ENCODE data around the gene ELF3. TPM values are rescaled to one million over a fixed set of nuclear protein-coding genes. Genes with fewer than 3 reads are reported as not detected.
"Not testable (repeated sequence)": the region's sequence is repeated elsewhere in the genome, so short reads cannot be mapped to it uniquely, and the experiment has no call there.

The ELF3 gene
- total RNA-seq, 4 donors from 2014 or later: 1.0 to 67.7 (median 2.0) TPM

GRCh38 chr1:202056644-202057334, 46.4 kb downstream of the ELF3 start:
- Histone ChIP-seq H3K36me3 (no peaks in the 10 kb centered on the region), H3K9me3 (no peaks in the 10 kb centered on the region), H3K4me1 (no peaks in the 10 kb centered on the region), H3K27me3 (no peaks in the 10 kb centered on the region), H3K4me3 (no peak overlapping the region), H3K27ac (no peak overlapping the region)
- TF ChIP-seq CTCF (IDR thresholded peaks at IDR 0.05) (no peak), POLR2A (IDR thresholded peaks at IDR 0.05) (no peak)
- intact Hi-C loops (cut with DNase I; ENCODE audit: low total_unique reads): no loop called here
- no peak for DNase-seq

GRCh38 chr1:202057335-202057704, 46.9 kb downstream of the ELF3 start:
- H3K4me1 ChIP-seq; H3K27me3 ChIP-seq; H3K36me3 ChIP-seq; H3K9me3 ChIP-seq; DNase-seq; H3K4me3 ChIP-seq; H3K27ac ChIP-seq; intact Hi-C loops (cut with DNase I; ENCODE audit: low total_unique reads): not testable (repeated sequence)

- no peaks in the 10 kb centered on the region for H3K27me3 ChIP-seq
- H3K27ac ChIP-seq: no peak overlapping the region
- no peaks in the 10 kb centered on the region for H3K36me3 ChIP-seq
- H3K4me1 ChIP-seq: no peaks in the 10 kb centered on the region
- no peaks in the 10 kb centered on the region for H3K9me3 ChIP-seq
- intact Hi-C loops (cut with DNase I; ENCODE audit: low total_unique reads): no loop called here
- H3K4me3 ChIP-seq: no peak overlapping the region
- TF ChIP-seq CTCF (IDR thresholded peaks at IDR 0.05) (no peak), POLR2A (IDR thresholded peaks at IDR 0.05) (no peak)
- no peak for DNase-seq
Measured at GRCh38 chr1:202058001-202058908, 47.9 kb downstream of the ELF3 start.

GRCh38 chr1:202061055-202061454, 50.7 kb downstream of the ELF3 start:
- Histone ChIP-seq H3K36me3 (no peaks in the 10 kb centered on the region), H3K4me3 (no peak overlapping the region), H3K27ac (no peak overlapping the region), H3K27me3 (no peaks in the 10 kb centered on the region), H3K9me3 (no peaks in the 10 kb centered on the region), H3K4me1 (no peaks in the 10 kb centered on the region)
- DNase-seq: no peak
- intact Hi-C loops (cut with DNase I; ENCODE audit: low total_unique reads): no loop called here
- no peak for TF ChIP-seq POLR2A (IDR thresholded peaks at IDR 0.05)

- H3K4me3 ChIP-seq; H3K9me3 ChIP-seq; intact Hi-C loops (cut with DNase I; ENCODE audit: low total_unique reads); H3K27ac ChIP-seq; DNase-seq; H3K27me3 ChIP-seq; H3K4me1 ChIP-seq; H3K36me3 ChIP-seq: not testable (repeated sequence)
Measured at GRCh38 chr1:202061787-202062186, 51.4 kb downstream of the ELF3 start.

- DNase-seq; H3K27me3 ChIP-seq; H3K27ac ChIP-seq; H3K9me3 ChIP-seq; H3K36me3 ChIP-seq; H3K4me3 ChIP-seq; H3K4me1 ChIP-seq; intact Hi-C loops (cut with DNase I; ENCODE audit: low total_unique reads): not testable (repeated sequence)
Measured at GRCh38 chr1:202062636-202063035, 52.2 kb downstream of the ELF3 start.

- Histone ChIP-seq H3K36me3 (no peaks in the 10 kb centered on the region), H3K4me3 (no peak overlapping the region), H3K27ac (no peak overlapping the region), H3K4me1 (no peaks in the 10 kb centered on the region), H3K9me3 (no peaks in the 10 kb centered on the region), H3K27me3 (no peaks in the 10 kb centered on the region)
- TF ChIP-seq CTCF (IDR thresholded peaks at IDR 0.05): no peak
- TF ChIP-seq POLR2A (IDR thresholded peaks at IDR 0.05): no peak
- no peak for DNase-seq
- intact Hi-C loops (cut with DNase I; ENCODE audit: low total_unique reads): no loop called here
Measured at GRCh38 chr1:202063093-202063492, 52.7 kb downstream of the ELF3 start.

GRCh38 chr1:202064889-202065312, 54.5 kb downstream of the ELF3 start:
- H3K27ac ChIP-seq; intact Hi-C loops (cut with DNase I; ENCODE audit: low total_unique reads); DNase-seq; H3K27me3 ChIP-seq; H3K4me3 ChIP-seq; H3K36me3 ChIP-seq; H3K4me1 ChIP-seq; H3K9me3 ChIP-seq: not testable (repeated sequence)

Measured in uterus (tissue), 4 donors.